Kidney capillary endothelial cell (primary cell): ENCODE data around the gene CSTA.

Source experiments
- DNase-seq: peaks from one replicate; pipeline ENCODE4 v3.0.0-alpha.2; 2018; ENCODE audit warnings: low spot score

CSTA gene

GRCh38 chr3:122324871-122325323 lies at the start of gene CSTA:
CSTA (plus strand) TSS chr3:122325248; CDS start chr3:122325293, 45 bp downstream.
- DNase-seq = no peak

- DNase-seq = no peak
Observed at GRCh38 chr3:122281891-122282290, 43.2 kb upstream of the CSTA start.

GRCh38 chr3:122283796-122284445 lies 41.1 kb upstream of the CSTA start:
- no peak for DNase-seq

- no peak for DNase-seq
Observed at GRCh38 chr3:122284486-122284885, 40.6 kb upstream of the CSTA start.

- no peak for DNase-seq
Observed at GRCh38 chr3:122294359-122294758, 30.7 kb upstream of the CSTA start.

- DNase-seq = no peak
Observed at GRCh38 chr3:122295266-122296062, 29.6 kb upstream of the CSTA start.

GRCh38 chr3:122298239-122298638 lies 26.8 kb upstream of the CSTA start:
- no peak for DNase-seq

GRCh38 chr3:122299215-122299614 lies 25.8 kb upstream of the CSTA start:
- no peak for DNase-seq

GRCh38 chr3:122299872-122300460 lies 25.1 kb upstream of the CSTA start:
- DNase-seq = peak; percentile 25

GRCh38 chr3:122301063-122301462 lies 24.0 kb upstream of the CSTA start:
- DNase-seq = no peak

GRCh38 chr3:122305818-122306621 lies 19.0 kb upstream of the CSTA start:
- no peak for DNase-seq

GRCh38 chr3:122306622-122306953 lies 18.5 kb upstream of the CSTA start:
- no peak for DNase-seq

GRCh38 chr3:122307094-122307687 lies 17.9 kb upstream of the CSTA start:
- DNase-seq = no peak

GRCh38 chr3:122307976-122308375 lies 17.1 kb upstream of the CSTA start:
- DNase-seq = no peak

- no peak for DNase-seq
Observed at GRCh38 chr3:122310361-122310760, 14.7 kb upstream of the CSTA start.

- DNase-seq = no peak
Observed at GRCh38 chr3:122312826-122313225, 12.2 kb upstream of the CSTA start.

GRCh38 chr3:122313281-122313680 lies 11.8 kb upstream of the CSTA start:
- no peak for DNase-seq

GRCh38 chr3:122314228-122314876 lies 10.7 kb upstream of the CSTA start:
- DNase-seq = no peak

- no peak for DNase-seq
Observed at GRCh38 chr3:122315619-122316018, 9.4 kb upstream of the CSTA start.

GRCh38 chr3:122316368-122316767 lies 8.7 kb upstream of the CSTA start:
- DNase-seq = no peak

GRCh38 chr3:122318620-122319019 lies 6.4 kb upstream of the CSTA start:
- DNase-seq = no peak
